GM06990 (cell line): ENCODE results near the gene UTP25.
"Not testable (repeated sequence)": the region's sequence is repeated elsewhere in the genome, so short reads cannot be mapped to it uniquely, and the experiment has no call there.

Source experiments
- DNase-seq: peaks from one replicate; pipeline ENCODE4 v3.0.0-alpha.2; 2011; ENCODE audit not compliant: insufficient read length; ENCODE audit errors: extremely low read depth
- H3K27me3 ChIP-seq: replicated peaks from 2 replicates; pipeline ENCODE4 v1.6.0; 2011; ENCODE audit warnings: low read length; ENCODE audit not compliant: control insufficient read depth, insufficient read depth
- H3K36me3 ChIP-seq: 2 replicates; pipeline ENCODE4 v1.5.1; 2011; ENCODE audit warnings: low read length; ENCODE audit not compliant: control insufficient read depth, insufficient read depth
- H3K4me3 ChIP-seq: replicated peaks from 2 replicates; pipeline ENCODE4 v1.5.1; 2011; ENCODE audit warnings: low read depth, mild to moderate bottlenecking, control low read depth, low read length
- CTCF ChIP-seq: IDR thresholded peaks from 2 replicates; pipeline ENCODE4 v1.5.1; 2011; ENCODE audit warnings: low read length, control low read depth, mild to moderate bottlenecking, inconsistent platforms; ENCODE audit not compliant: insufficient read depth, poor library complexity, severe bottlenecking

The UTP25 gene

GRCh38 chr1:209883341-209883971 lies 55.7 kb downstream of the UTP25 start:
- Histone ChIP-seq H3K27me3 (peaks cover 1% of the 10 kb centered on the region), H3K4me3 (no peak overlapping the region), H3K36me3 (no peaks in the 10 kb centered on the region)
- no peak for DNase-seq
- no peak for TF ChIP-seq CTCF

- no peak for TF ChIP-seq CTCF
- Histone ChIP-seq H3K27me3 (peaks cover 1% of the 10 kb centered on the region), H3K4me3 (no peak overlapping the region), H3K36me3 (no peaks in the 10 kb centered on the region)
- no peak for DNase-seq
Observed at GRCh38 chr1:209884249-209884648, 56.5 kb downstream of the UTP25 start.

- TF ChIP-seq CTCF, result no peak
- DNase-seq, result no peak
Observed at GRCh38 chr1:209884665-209885117, 56.9 kb downstream of the UTP25 start.

GRCh38 chr1:209885403-209886218 lies 57.8 kb downstream of the UTP25 start:
- Histone ChIP-seq H3K36me3 (no peaks in the 10 kb centered on the region), H3K27me3 (no peaks in the 10 kb centered on the region; the same call in none of the 2 replicates), H3K4me3 (no peak overlapping the region)
- no peak for DNase-seq
- no peak for TF ChIP-seq CTCF

More at GRCh38 chr1:209884665-209885117, 56.9 kb downstream of the UTP25 start:
- peaks cover 1% of the 10 kb centered on the region for H3K27me3 ChIP-seq
- H3K4me3 ChIP-seq, result no peak overlapping the region
- no peaks in the 10 kb centered on the region for H3K36me3 ChIP-seq

- no peak for TF ChIP-seq CTCF
- Histone ChIP-seq H3K36me3 (no peaks in the 10 kb centered on the region), H3K27me3 (no peaks in the 10 kb centered on the region; the same call in none of the 2 replicates), H3K4me3 (no peak overlapping the region)
- no peak for DNase-seq
Observed at GRCh38 chr1:209886219-209886536, 58.4 kb downstream of the UTP25 start.

- not testable (repeated sequence) for H3K36me3 ChIP-seq, H3K4me3 ChIP-seq, DNase-seq, H3K27me3 ChIP-seq
Observed at GRCh38 chr1:209888291-209889076, 60.7 kb downstream of the UTP25 start.
